Measurements from ENCODE around the gene RBM28. TPM values are rescaled to one million over a fixed set of nuclear protein-coding genes. Genes with fewer than 3 reads are reported as not detected.

Gene RBM28
- total RNA-seq, 4 donors from 2014 or later = 14.4 to 226 (median 44.0) TPM

DNA sequence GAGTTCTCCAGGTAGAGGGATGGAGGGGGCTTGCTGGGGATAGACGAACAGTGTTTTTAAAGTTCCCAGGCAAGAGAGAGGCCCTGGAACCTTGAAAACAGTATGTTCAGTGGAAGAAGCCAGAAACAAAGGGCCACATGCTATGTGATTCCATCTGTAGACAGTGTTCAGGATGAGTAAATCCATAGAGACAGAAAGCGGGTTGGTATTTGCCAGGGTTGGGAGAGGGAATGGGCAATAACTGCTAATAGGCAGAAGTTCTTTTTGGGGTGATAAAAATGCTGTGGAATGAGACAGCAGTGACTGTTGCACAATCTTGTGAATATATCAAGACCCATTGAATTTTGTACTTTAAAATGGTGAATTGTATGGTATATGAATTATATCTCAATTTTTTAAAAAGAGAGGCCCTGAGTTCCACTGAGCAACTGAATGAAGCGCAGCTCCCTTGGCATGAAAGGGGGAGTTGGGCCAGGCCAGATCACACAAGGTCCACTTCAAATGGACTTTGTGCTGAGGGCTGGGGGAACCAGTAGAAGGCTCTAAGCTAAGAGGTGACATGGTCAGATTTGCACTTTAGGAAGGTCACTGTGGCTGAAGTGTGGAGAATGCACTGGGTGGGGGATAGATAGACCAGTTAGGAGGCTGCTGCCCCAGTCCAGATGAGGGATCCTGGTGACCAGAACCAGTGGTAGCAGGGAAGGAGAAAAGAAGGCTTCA lies 68.7 kb downstream of the RBM28 start:
- H3K27me3 ChIP-seq = no peaks in the 10 kb centered on the region
- intact Hi-C loops (cut with DNase I; ENCODE audit: low total_unique reads) = no loop called here

DNA sequence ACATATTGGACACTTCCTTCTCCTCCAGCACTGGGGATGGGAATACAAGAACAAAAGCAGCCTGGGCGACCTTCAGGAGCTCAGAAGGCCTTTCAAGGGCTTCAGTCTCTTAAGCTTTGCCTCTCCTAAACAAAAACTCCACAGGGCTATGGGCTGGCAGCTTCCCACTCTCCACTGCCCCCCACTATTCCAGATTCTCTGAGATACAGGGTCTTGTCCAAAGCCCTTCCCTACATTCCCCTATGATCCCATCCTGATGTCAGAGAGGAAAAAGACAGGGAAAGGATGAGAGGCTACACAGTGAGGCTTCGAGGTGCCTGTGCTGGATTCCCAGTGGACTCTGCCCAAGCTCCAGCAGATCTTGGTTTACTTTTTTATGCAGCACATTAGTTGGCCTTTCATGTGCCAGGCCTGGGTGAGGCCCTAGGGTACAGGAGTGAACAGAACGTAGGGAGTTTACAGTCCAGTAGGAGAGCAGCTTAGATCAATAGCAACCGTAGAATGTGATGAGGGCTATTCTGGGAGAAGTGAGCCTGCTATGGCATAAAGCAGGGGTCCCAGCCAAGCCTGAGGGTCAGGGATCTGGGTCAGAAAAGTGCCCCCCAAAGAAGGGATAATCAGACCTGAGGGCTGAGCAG lies 69.3 kb downstream of the RBM28 start:
- Histone ChIP-seq H3K27ac (no peak overlapping the region), H3K4me1 (no peaks in the 10 kb centered on the region), H3K4me3 (no peak overlapping the region), H3K9me3 (no peaks in the 10 kb centered on the region), H3K27me3 (no peaks in the 10 kb centered on the region), H3K36me3 (no peaks in the 10 kb centered on the region)
- no peak for DNase-seq
- no peak for TF ChIP-seq POLR2A (IDR thresholded peaks at IDR 0.05)
- TF ChIP-seq, protein P1, sequence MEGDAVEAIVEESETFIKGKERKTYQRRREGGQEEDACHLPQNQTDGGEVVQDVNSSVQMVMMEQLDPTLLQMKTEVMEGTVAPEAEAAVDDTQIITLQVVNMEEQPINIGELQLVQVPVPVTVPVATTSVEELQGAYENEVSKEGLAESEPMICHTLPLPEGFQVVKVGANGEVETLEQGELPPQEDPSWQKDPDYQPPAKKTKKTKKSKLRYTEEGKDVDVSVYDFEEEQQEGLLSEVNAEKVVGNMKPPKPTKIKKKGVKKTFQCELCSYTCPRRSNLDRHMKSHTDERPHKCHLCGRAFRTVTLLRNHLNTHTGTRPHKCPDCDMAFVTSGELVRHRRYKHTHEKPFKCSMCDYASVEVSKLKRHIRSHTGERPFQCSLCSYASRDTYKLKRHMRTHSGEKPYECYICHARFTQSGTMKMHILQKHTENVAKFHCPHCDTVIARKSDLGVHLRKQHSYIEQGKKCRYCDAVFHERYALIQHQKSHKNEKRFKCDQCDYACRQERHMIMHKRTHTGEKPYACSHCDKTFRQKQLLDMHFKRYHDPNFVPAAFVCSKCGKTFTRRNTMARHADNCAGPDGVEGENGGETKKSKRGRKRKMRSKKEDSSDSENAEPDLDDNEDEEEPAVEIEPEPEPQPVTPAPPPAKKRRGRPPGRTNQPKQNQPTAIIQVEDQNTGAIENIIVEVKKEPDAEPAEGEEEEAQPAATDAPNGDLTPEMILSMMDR (IDR thresholded peaks at IDR 0.05) = no peak
- intact Hi-C loops (cut with DNase I; ENCODE audit: low total_unique reads) = no loop called here

More for the DNA sequence above, 68.7 kb downstream of the RBM28 start:
- no peaks in the 10 kb centered on the region for H3K4me1 ChIP-seq
- peaks cover 0 to under 1% of the 10 kb centered on the region in 2 donors for H3K9me3 ChIP-seq
- no peak overlapping the region for H3K4me3 ChIP-seq
- H3K27ac ChIP-seq = no peak overlapping the region
- TF ChIP-seq, protein P1 (IDR thresholded peaks at IDR 0.05) = no peak
- no peak for TF ChIP-seq POLR2A (IDR thresholded peaks at IDR 0.05)
- DNase-seq = no peak
- no peaks in the 10 kb centered on the region for H3K36me3 ChIP-seq

DNA sequence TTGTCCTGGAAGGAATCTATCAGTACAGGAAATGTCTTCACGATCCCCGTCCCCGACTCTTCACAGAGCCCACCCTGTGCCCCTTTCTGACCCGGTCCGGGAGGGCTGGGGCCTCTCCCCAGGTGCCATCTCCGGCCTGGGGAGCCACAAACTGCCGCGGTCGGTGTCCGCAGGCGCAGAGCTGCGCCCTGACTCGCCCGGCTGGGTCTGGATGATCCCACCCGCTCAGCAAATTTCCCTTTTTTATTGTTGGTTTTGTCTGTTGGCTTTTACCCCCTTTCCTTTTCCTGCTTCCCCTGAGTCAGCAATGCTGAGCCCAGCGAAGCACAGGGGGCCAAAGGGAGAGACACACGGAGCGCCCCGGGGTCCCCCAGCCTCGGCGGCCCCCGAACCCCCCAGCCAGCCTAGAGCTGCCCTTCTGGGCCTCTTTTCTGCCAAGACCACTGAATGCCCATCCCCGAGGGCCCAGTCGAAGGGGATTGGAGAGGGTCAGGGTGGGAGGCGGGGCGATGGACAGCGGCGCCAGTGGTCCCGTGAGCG lies 71.7 kb downstream of the RBM28 start:
- H3K4me1 ChIP-seq = peaks cover 0 to 6% of the 10 kb centered on the region in 2 donors
- H3K27me3 ChIP-seq = no peaks in the 10 kb centered on the region
- H3K36me3 ChIP-seq = no peaks in the 10 kb centered on the region
- TF ChIP-seq, protein P1 (IDR thresholded peaks at IDR 0.05) = no peak
- TF ChIP-seq POLR2A (IDR thresholded peaks at IDR 0.05) = no peak
- no peak overlapping the region for H3K27ac ChIP-seq
- peak overlapping the region in 1 of 2 donors; percentile 0 for H3K4me3 ChIP-seq
- intact Hi-C loops (cut with DNase I; ENCODE audit: low total_unique reads) = no loop called here
- H3K9me3 ChIP-seq = no peaks in the 10 kb centered on the region
- DNase-seq = no peak

DNA sequence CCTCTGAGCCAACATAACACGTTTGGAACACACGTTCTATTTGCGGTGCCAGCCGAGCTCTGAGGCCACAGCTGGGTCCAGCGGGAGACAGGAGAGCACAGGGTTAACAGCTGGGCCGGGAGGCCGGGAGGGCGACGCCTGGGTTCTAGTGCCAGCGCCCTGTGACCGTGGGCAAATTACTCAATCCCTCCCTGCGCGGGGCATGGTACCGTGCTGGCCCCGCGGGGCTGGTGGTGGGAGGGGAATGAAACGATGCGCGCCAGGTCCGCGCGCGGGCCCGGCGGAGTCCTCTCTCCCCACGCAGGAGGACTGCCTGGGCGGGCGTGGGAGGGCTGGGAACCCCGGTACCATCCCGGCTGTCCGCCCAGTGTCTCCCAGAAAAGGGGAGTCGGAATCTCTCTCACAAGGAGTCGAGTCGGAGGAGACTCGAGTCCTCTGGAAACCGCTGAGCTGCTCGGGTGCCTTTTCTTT lies 72.2 kb downstream of the RBM28 start:
- DNase-seq = no peak
- no peaks in the 10 kb centered on the region for H3K36me3 ChIP-seq

More for the DNA sequence above, 72.2 kb downstream of the RBM28 start:
- intact Hi-C loops (cut with DNase I; ENCODE audit: low total_unique reads) = no loop called here
- H3K9me3 ChIP-seq = no peaks in the 10 kb centered on the region
- no peak for TF ChIP-seq POLR2A (IDR thresholded peaks at IDR 0.05)
- TF ChIP-seq, protein P1 (IDR thresholded peaks at IDR 0.05) = no peak
- no peaks in the 10 kb centered on the region for H3K27me3 ChIP-seq
- peak overlapping the region; percentile 0 to 26 for H3K4me3 ChIP-seq
- H3K27ac ChIP-seq = no peak overlapping the region
- peaks cover 0 to 6% of the 10 kb centered on the region in 2 donors for H3K4me1 ChIP-seq
